Peyer's patch (tissue), 4 donors: ENCODE measurements around the gene XIRP2. TPM values are rescaled to one million over a fixed set of nuclear protein-coding genes. Genes with fewer than 3 reads are reported as not detected.

Experiments
- DNase-seq, 3 donors: peaks; one replicate each; pipeline ENCODE4 v3.0.0-alpha.2; 2017 to 2019
- H3K27ac ChIP-seq, 4 donors: fragments of 200-600 bp; sonication (generic); one replicate each; pipeline ENCODE4 v1.5.1; 2016 to 2019
- H3K27me3 ChIP-seq, 2 donors: fragments of 200-600 bp; sonication (generic); one replicate each; pipeline ENCODE4 v1.5.1; 2019
- H3K36me3 ChIP-seq, 3 donors: fragments of 200-600 bp; sonication (generic); one replicate each; pipeline ENCODE4 v1.5.1; 2016 to 2019
- H3K4me1 ChIP-seq, 4 donors: fragments of 200-600 bp; sonication (generic); one replicate each; pipeline ENCODE4 v1.5.1; 2016 to 2019
- H3K4me3 ChIP-seq, 4 donors: fragments of 200-600 bp; sonication (generic); 1 replicate in 3 of 4; 2 replicates in 1 of 4; pipeline ENCODE4 v1.5.1; 2016 to 2019; ENCODE audit warnings: mild to moderate bottlenecking in 1 of 4
- H3K9me3 ChIP-seq, 4 donors: fragments of 200-600 bp; sonication (generic); one replicate each; pipeline ENCODE4 v1.5.1; 2016 to 2019; ENCODE audit warnings: mild to moderate bottlenecking in 1 of 4
- CTCF ChIP-seq, 6 experiments: fragments of 450-650 bp in 4 of 6; fragments of 200-600 bp in 2 of 6; sonication (generic) in 1 of 6; IDR thresholded peaks; one replicate each; pipeline ENCODE4 v1.5.1; 2017 to 2019; ENCODE audit warnings: antibody characterized with exemption in 6 of 6, mild to moderate bottlenecking in 3 of 6, moderate library complexity in 1 of 6
- POLR2A ChIP-seq, 2 donors: fragments of 450-650 bp; IDR thresholded peaks; one replicate each; pipeline ENCODE4 v1.5.1; 2017; ENCODE audit warnings: antibody characterized with exemption in 2 of 2, mild to moderate bottlenecking in 2 of 2, moderate library complexity in 2 of 2
- total RNA-seq, 4 donors: library from RNA; depleted of rRNA; stranded (reverse); fragments of >200 nt; gene quantifications; one replicate each; pipeline ENCODE4 v1.1.0, GENCODE V29; 2016

The XIRP2 gene
- total RNA-seq, 4 donors from 2014 or later, result not detected

GRCh38 chr2:166944909-166945308 lies 56.6 kb downstream of the XIRP2 start:
- H3K9me3 ChIP-seq, result no peaks in the 10 kb centered on the region
- no peak overlapping the region for H3K4me3 ChIP-seq
- TF ChIP-seq CTCF (IDR thresholded peaks at IDR 0.05), result no peak
- TF ChIP-seq POLR2A (IDR thresholded peaks at IDR 0.05), result no peak
- H3K27ac ChIP-seq, result no peak overlapping the region
- H3K36me3 ChIP-seq, result no peaks in the 10 kb centered on the region
- H3K4me1 ChIP-seq, result no peaks in the 10 kb centered on the region
- no peak for DNase-seq
- H3K27me3 ChIP-seq, result no peaks in the 10 kb centered on the region

GRCh38 chr2:166957686-166958085 lies 69.4 kb downstream of the XIRP2 start:
- TF ChIP-seq POLR2A (IDR thresholded peaks at IDR 0.05) (no peak), CTCF (IDR thresholded peaks at IDR 0.05) (no peak)
- H3K36me3 ChIP-seq, result no peaks in the 10 kb centered on the region
- no peaks in the 10 kb centered on the region for H3K27me3 ChIP-seq
- no peaks in the 10 kb centered on the region for H3K4me1 ChIP-seq
- H3K9me3 ChIP-seq, result no peaks in the 10 kb centered on the region
- no peak overlapping the region for H3K27ac ChIP-seq
- H3K4me3 ChIP-seq, result no peak overlapping the region
- no peak for DNase-seq

GRCh38 chr2:166958986-166959481 lies 70.8 kb downstream of the XIRP2 start:
- H3K36me3 ChIP-seq, result no peaks in the 10 kb centered on the region
- H3K27ac ChIP-seq, result no peak overlapping the region
- no peak for DNase-seq
- H3K4me1 ChIP-seq, result no peaks in the 10 kb centered on the region
- TF ChIP-seq POLR2A (IDR thresholded peaks at IDR 0.05), result no peak
- no peak for TF ChIP-seq CTCF (IDR thresholded peaks at IDR 0.05)
- no peak overlapping the region for H3K4me3 ChIP-seq
- H3K9me3 ChIP-seq, result no peaks in the 10 kb centered on the region
- H3K27me3 ChIP-seq, result no peaks in the 10 kb centered on the region

GRCh38 chr2:166959556-166959955 lies 71.3 kb downstream of the XIRP2 start:
- no peaks in the 10 kb centered on the region for H3K4me1 ChIP-seq
- H3K36me3 ChIP-seq, result no peaks in the 10 kb centered on the region
- no peak overlapping the region for H3K27ac ChIP-seq
- no peak overlapping the region for H3K4me3 ChIP-seq
- H3K27me3 ChIP-seq, result no peaks in the 10 kb centered on the region
- TF ChIP-seq POLR2A (IDR thresholded peaks at IDR 0.05), result no peak
- TF ChIP-seq CTCF (IDR thresholded peaks at IDR 0.05), result no peak
- H3K9me3 ChIP-seq, result no peaks in the 10 kb centered on the region
- no peak for DNase-seq

GRCh38 chr2:166960702-166961270 lies 72.5 kb downstream of the XIRP2 start:
- TF ChIP-seq POLR2A (IDR thresholded peaks at IDR 0.05) (no peak), CTCF (IDR thresholded peaks at IDR 0.05) (no peak)
- Histone ChIP-seq H3K4me3 (no peak overlapping the region), H3K9me3 (no peaks in the 10 kb centered on the region), H3K27ac (no peak overlapping the region), H3K36me3 (no peaks in the 10 kb centered on the region), H3K4me1 (no peaks in the 10 kb centered on the region), H3K27me3 (no peaks in the 10 kb centered on the region)
- no peak for DNase-seq

GRCh38 chr2:166961933-166962332 lies 73.7 kb downstream of the XIRP2 start:
- Histone ChIP-seq H3K4me1 (no peaks in the 10 kb centered on the region), H3K4me3 (no peak overlapping the region)
- TF ChIP-seq POLR2A (IDR thresholded peaks at IDR 0.05) (no peak), CTCF (IDR thresholded peaks at IDR 0.05) (no peak)

More at GRCh38 chr2:166961933-166962332, 73.7 kb downstream of the XIRP2 start:
- no peak overlapping the region for H3K27ac ChIP-seq
- no peaks in the 10 kb centered on the region for H3K36me3 ChIP-seq
- DNase-seq, result no peak
- no peaks in the 10 kb centered on the region for H3K27me3 ChIP-seq
- no peaks in the 10 kb centered on the region for H3K9me3 ChIP-seq
